ENCODE measurements around the gene C17orf67. TPM values are rescaled to one million over a fixed set of nuclear protein-coding genes. Genes with fewer than 3 reads are reported as not detected.

The C17orf67 gene
- total and polyA plus RNA-seq, 10 of the 15 experiments (the other 5 are each of a cell fraction or from before 2014, with no cell fraction given) = 0.24 to 3.3 (median 0.89) TPM

- CTCF ChIA-PET = interaction anchor here (1.1 kb wide), 1 partner anchor 47 kb away, joined by 3 read pairs; no protein-coding TSS in a partner anchor
These were observed 45.6 kb upstream of the C17orf67 start for GRCh38 chr17:56879280-56879679.

More at GRCh38 chr17:56879280-56879679, 45.6 kb upstream of the C17orf67 start:
- H4K20me1 ChIP-seq (ENCODE audit: control insufficient read depth, insufficient read depth) = no peaks in the 10 kb centered on the region
- ATAC-seq (no peak), FAIRE-seq (no peak), DNase-seq (ENCODE audit: low read depth, low spot score) (no peak)
- H3K9ac ChIP-seq (ENCODE audit: control insufficient read depth, insufficient read depth, low read length) = no peak overlapping the region
- no peaks in the 10 kb centered on the region for H3K36me3 ChIP-seq (ENCODE audit: control insufficient read depth in 2 of 2, insufficient read depth in 2 of 2, low read length in 1 of 2)
- no peaks in the 10 kb centered on the region for H3K9me3 ChIP-seq (replicated peaks; ENCODE audit: control insufficient read depth, insufficient read depth, low read length)
- no peaks in the 10 kb centered on the region for H3K79me2 ChIP-seq (ENCODE audit: control insufficient read depth, insufficient read depth, low read length)
- H2AFZ ChIP-seq (ENCODE audit: control insufficient read depth, low read depth, low read length) = no peak overlapping the region
- no peak overlapping the region for H3K4me2 ChIP-seq (ENCODE audit: control insufficient read depth, insufficient read depth)
- BruUV-seq (replicated peaks) = no TSS peak
- H3K27ac ChIP-seq (ENCODE audit: control insufficient read depth, insufficient read depth) = no peak overlapping the region
- no peaks in the 10 kb centered on the region for H3K27me3 ChIP-seq (replicated peaks in 1 of 2; ENCODE audit: control insufficient read depth in 2 of 2, insufficient read depth in 2 of 2, low read length in 1 of 2)
- in situ Hi-C loops (cut with MboI) (no loop called here), intact Hi-C loops (cut with micrococcal nuclease; ENCODE audit: unreplicated experiment) (no loop called here)
- WGBS (ENCODE audit: insufficient coverage, insufficient replicate concordance, low lambda C conversion rate, missing lambda C conversion rate) = 56% methylated on average over 7 of the region's 7 CpGs
- ChIA-PET POLR2A (no interaction called here), RAD21 (ENCODE audit: unreplicated experiment) (interaction anchor here (1.4 kb wide), 1 partner anchor 57 kb away, joined by 3 read pairs; no protein-coding TSS in a partner anchor), SMC1A (ENCODE audit: uncharacterized antibody, unreplicated experiment) (no interaction called here)
- TF ChIP-seq, protein P1, sequence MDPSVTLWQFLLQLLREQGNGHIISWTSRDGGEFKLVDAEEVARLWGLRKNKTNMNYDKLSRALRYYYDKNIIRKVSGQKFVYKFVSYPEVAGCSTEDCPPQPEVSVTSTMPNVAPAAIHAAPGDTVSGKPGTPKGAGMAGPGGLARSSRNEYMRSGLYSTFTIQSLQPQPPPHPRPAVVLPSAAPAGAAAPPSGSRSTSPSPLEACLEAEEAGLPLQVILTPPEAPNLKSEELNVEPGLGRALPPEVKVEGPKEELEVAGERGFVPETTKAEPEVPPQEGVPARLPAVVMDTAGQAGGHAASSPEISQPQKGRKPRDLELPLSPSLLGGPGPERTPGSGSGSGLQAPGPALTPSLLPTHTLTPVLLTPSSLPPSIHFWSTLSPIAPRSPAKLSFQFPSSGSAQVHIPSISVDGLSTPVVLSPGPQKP (IDR thresholded peaks at IDR 0.05; ENCODE audit: low read depth, low read length) = no peak
- TF ChIP-seq, protein P2, sequence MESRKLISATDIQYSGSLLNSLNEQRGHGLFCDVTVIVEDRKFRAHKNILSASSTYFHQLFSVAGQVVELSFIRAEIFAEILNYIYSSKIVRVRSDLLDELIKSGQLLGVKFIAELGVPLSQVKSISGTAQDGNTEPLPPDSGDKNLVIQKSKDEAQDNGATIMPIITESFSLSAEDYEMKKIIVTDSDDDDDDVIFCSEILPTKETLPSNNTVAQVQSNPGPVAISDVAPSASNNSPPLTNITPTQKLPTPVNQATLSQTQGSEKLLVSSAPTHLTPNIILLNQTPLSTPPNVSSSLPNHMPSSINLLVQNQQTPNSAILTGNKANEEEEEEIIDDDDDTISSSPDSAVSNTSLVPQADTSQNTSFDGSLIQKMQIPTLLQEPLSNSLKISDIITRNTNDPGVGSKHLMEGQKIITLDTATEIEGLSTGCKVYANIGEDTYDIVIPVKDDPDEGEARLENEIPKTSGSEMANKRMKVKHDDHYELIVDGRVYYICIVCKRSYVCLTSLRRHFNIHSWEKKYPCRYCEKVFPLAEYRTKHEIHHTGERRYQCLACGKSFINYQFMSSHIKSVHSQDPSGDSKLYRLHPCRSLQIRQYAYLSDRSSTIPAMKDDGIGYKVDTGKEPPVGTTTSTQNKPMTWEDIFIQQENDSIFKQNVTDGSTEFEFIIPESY (IDR thresholded peaks at IDR 0.05) = no peak
- no peak for TF ChIP-seq SREBF2 (IDR thresholded peaks at IDR 0.05; ENCODE audit: low read length)
- TF ChIP-seq SUZ12 (IDR thresholded peaks at IDR 0.05; ENCODE audit: unreplicated experiment) = no peak
- TF ChIP-seq NFYB (IDR thresholded peaks at IDR 0.05; ENCODE audit: insufficient read depth, low read depth, low read length) = no peak
- TF ChIP-seq PAX5 (IDR thresholded peaks at IDR 0.05; ENCODE audit: borderline replicate concordance, low read depth, low read length) = no peak
- TF ChIP-seq CHD2 (IDR thresholded peaks at IDR 0.05; ENCODE audit: borderline replicate concordance, low read depth, low read length) = no peak
- no peak for TF ChIP-seq FOXM1 (IDR thresholded peaks at IDR 0.05; ENCODE audit: low read depth, low read length)
- TF ChIP-seq CHD4 (IDR thresholded peaks at IDR 0.05) = no peak
- no peak for TF ChIP-seq ZNF274 (IDR thresholded peaks at IDR 0.05; ENCODE audit: insufficient read depth, insufficient read length)
- no peak for TF ChIP-seq BCLAF1 (IDR thresholded peaks at IDR 0.05)
- TF ChIP-seq MEF2B (IDR thresholded peaks at IDR 0.05; ENCODE audit: partially characterized antibody, poor library complexity, severe bottlenecking) = no peak
- no peak for TF ChIP-seq MTA2 (IDR thresholded peaks at IDR 0.05; ENCODE audit: low read depth)
- H3K4me3 ChIP-seq = no peak overlapping the region
- no peaks in the 10 kb centered on the region for H3K4me1 ChIP-seq (ENCODE audit: control insufficient read depth, insufficient read depth, low read length)
